ENCODE data around the gene GPR68.
A peak's percentile ranks its signal among the peaks of the same experiment; 100 is the strongest.

The GPR68 gene

GRCh38 chr14:91264151-91265150 lies 19.9 kb upstream of the GPR68 start:
- no peak for TF ChIP-seq CREB1 (IDR thresholded peaks at IDR 0.05; ENCODE audit: low read depth)
- no peak for TF ChIP-seq USF1 (IDR thresholded peaks at IDR 0.05)
- TF ChIP-seq ZBTB7A (IDR thresholded peaks at IDR 0.05; ENCODE audit: low read depth) = 0 out of 2 replicates have a peak, but pooled peaks have one; percentile 23

GRCh38 chr14:91263329-91263728 lies 18.8 kb upstream of the GPR68 start:
- TF ChIP-seq CEBPB (IDR thresholded peaks at IDR 0.05) (no peak), EGR1 (IDR thresholded peaks at IDR 0.05) (no peak), TAF1 (IDR thresholded peaks at IDR 0.05; ENCODE audit: low read depth) (no peak), EP300 (IDR thresholded peaks at IDR 0.05; ENCODE audit: borderline replicate concordance) (no peak), NFIC (IDR thresholded peaks at IDR 0.05) (no peak), TCF12 (IDR thresholded peaks at IDR 0.05; ENCODE audit: low read depth) (no peak), FOXM1 (IDR thresholded peaks at IDR 0.05; ENCODE audit: borderline replicate concordance, low read depth) (no peak), YY1 (IDR thresholded peaks at IDR 0.05; ENCODE audit: low read depth) (no peak), ZBTB7A (IDR thresholded peaks at IDR 0.05; ENCODE audit: low read depth) (no peak), REST (IDR thresholded peaks at IDR 0.05; ENCODE audit: low read depth) (no peak), MAX (IDR thresholded peaks at IDR 0.05) (no peak), TEAD4 (IDR thresholded peaks at IDR 0.05) (no peak), RAD21 (IDR thresholded peaks at IDR 0.05; ENCODE audit: low read depth) (no peak)

- TF ChIP-seq CEBPB (IDR thresholded peaks at IDR 0.05) (no peak), FOXM1 (IDR thresholded peaks at IDR 0.05; ENCODE audit: borderline replicate concordance, low read depth) (no peak)
Observed at GRCh38 chr14:91261986-91262549, 17.6 kb upstream of the GPR68 start.

- TF ChIP-seq USF1 (IDR thresholded peaks at IDR 0.05) (no peak), TAF1 (IDR thresholded peaks at IDR 0.05; ENCODE audit: low read depth) (no peak), RAD21 (IDR thresholded peaks at IDR 0.05; ENCODE audit: low read depth) (no peak), ZBTB7A (IDR thresholded peaks at IDR 0.05; ENCODE audit: low read depth) (no peak), NFIC (IDR thresholded peaks at IDR 0.05) (no peak), CEBPB (IDR thresholded peaks at IDR 0.05) (no peak), FOXM1 (IDR thresholded peaks at IDR 0.05; ENCODE audit: borderline replicate concordance, low read depth) (no peak), EP300 (IDR thresholded peaks at IDR 0.05; ENCODE audit: borderline replicate concordance) (no peak), EGR1 (IDR thresholded peaks at IDR 0.05) (no peak), MAX (IDR thresholded peaks at IDR 0.05) (no peak), CREB1 (IDR thresholded peaks at IDR 0.05; ENCODE audit: low read depth) (no peak), TCF12 (IDR thresholded peaks at IDR 0.05; ENCODE audit: low read depth) (no peak), YY1 (IDR thresholded peaks at IDR 0.05; ENCODE audit: low read depth) (no peak), REST (IDR thresholded peaks at IDR 0.05; ENCODE audit: low read depth) (no peak), TEAD4 (IDR thresholded peaks at IDR 0.05) (no peak)
Observed at GRCh38 chr14:91261115-91261514, 16.6 kb upstream of the GPR68 start.

GRCh38 chr14:91258876-91259275 lies 14.4 kb upstream of the GPR68 start:
- TF ChIP-seq EP300 (IDR thresholded peaks at IDR 0.05; ENCODE audit: borderline replicate concordance) (no peak), EGR1 (IDR thresholded peaks at IDR 0.05) (no peak), YY1 (IDR thresholded peaks at IDR 0.05; ENCODE audit: low read depth) (no peak), ZBTB7A (IDR thresholded peaks at IDR 0.05; ENCODE audit: low read depth) (no peak), USF1 (IDR thresholded peaks at IDR 0.05) (no peak), FOXM1 (IDR thresholded peaks at IDR 0.05; ENCODE audit: borderline replicate concordance, low read depth) (no peak), MAX (IDR thresholded peaks at IDR 0.05) (no peak), REST (IDR thresholded peaks at IDR 0.05; ENCODE audit: low read depth) (no peak), TAF1 (IDR thresholded peaks at IDR 0.05; ENCODE audit: low read depth) (no peak), CREB1 (IDR thresholded peaks at IDR 0.05; ENCODE audit: low read depth) (no peak), NFIC (IDR thresholded peaks at IDR 0.05) (no peak)

All from Ishikawa (cell line).